Heart right ventricle (tissue), 16 donors: Measurements from ENCODE around the gene WBP2NL. TPM values are rescaled to one million over a fixed set of nuclear protein-coding genes. Genes with fewer than 3 reads are reported as not detected.

Source experiments
- ATAC-seq, 8 donors: fragments of 200-7000 bp; cut with Tn5 transposase; one replicate each; pipeline ENCODE4 v1.9.1; 2020; ENCODE audit warnings: mild to moderate bottlenecking in 8 of 8, moderate library complexity in 8 of 8, moderate number of reproducible peaks in 1 of 8
- DNase-seq, 2 donors: peaks; one replicate each; pipeline ENCODE4 v3.0.0-alpha.2; 2020
- H3K27ac ChIP-seq, 10 donors: fragments of 200-600 bp; sonication (generic) in 2 of 10; one replicate each; pipeline versions ENCODE4 v1.5.0 to v1.8.0; 2020 to 2022; ENCODE audit warnings: mild to moderate bottlenecking in 3 of 10
- H3K27me3 ChIP-seq, 7 donors: fragments of 200-600 bp; one replicate each; pipeline ENCODE4 v1.8.0; 2021 to 2022; ENCODE audit warnings: mild to moderate bottlenecking in 2 of 7
- H3K36me3 ChIP-seq, 9 donors: fragments of 200-600 bp; sonication (generic) in 1 of 9; one replicate each; pipeline versions ENCODE4 v1.5.0 to v1.8.0; 2020 to 2022; ENCODE audit warnings: mild to moderate bottlenecking in 2 of 9
- H3K4me1 ChIP-seq, 9 donors: fragments of 200-600 bp; sonication (generic) in 1 of 9; one replicate each; pipeline versions ENCODE4 v1.5.0 to v1.8.0; 2020 to 2022; ENCODE audit warnings: mild to moderate bottlenecking in 4 of 9
- H3K4me3 ChIP-seq, 10 donors: fragments of 200-600 bp; sonication (generic) in 2 of 10; one replicate each; pipeline versions ENCODE4 v1.5.0 to v1.8.0; 2020 to 2022; ENCODE audit warnings: mild to moderate bottlenecking in 7 of 10, moderate library complexity in 2 of 10
- H3K9me3 ChIP-seq, 11 donors: fragments of 200-600 bp in 10 of 11; sonication (generic) in 2 of 11; one replicate each; pipeline versions ENCODE4 v1.5.0 to v1.8.0; 2013 to 2022; ENCODE audit warnings: mild to moderate bottlenecking in 2 of 11, control low read depth in 1 of 11, moderate library complexity in 1 of 11
- CTCF ChIP-seq, 9 donors: fragments of 200-600 bp; sonication (generic) in 2 of 9; IDR thresholded peaks; one replicate each; pipeline versions ENCODE4 v1.5.0 to v1.8.0; 2021 to 2022; ENCODE audit warnings: antibody characterized with exemption in 9 of 9, mild to moderate bottlenecking in 5 of 9, moderate library complexity in 1 of 9
- WGBS, 2 donors: extraction: QIAGEN DNeasy Blood & Tissue Kit; methylation state at CpG; one replicate each; pipeline ENCODE4 v1.1.7; 2013; ENCODE audit warnings: inconsistent platforms in 1 of 2; 5-methylcytosine and 5-hydroxymethylcytosine counted together
- intact Hi-C, 10 donors: fragments of 100-400 bp; cut with DNase I; formaldehyde crosslinking; loops; one replicate each; pipeline versions ENCODE4 v1.11.1 to v1.14.2; 2022
- polyA plus RNA-seq, 2 donors: library from polyadenylated mRNA; stranded (reverse); fragments of 200-250 nt; gene quantifications; one replicate each; pipeline ENCODE4 v1.2.3, GENCODE V29; 2013
- total RNA-seq, 10 donors: library from RNA; stranded (reverse); fragmentation: NEBNext Ultra II Directional in 3 of 10; extraction: Animal tissue kit (Norgen Biotek cat#: 25700) in 3 of 10; gene quantifications; one replicate each; pipeline versions ENCODE4 v1.2.1 to v1.2.4, GENCODE V29; 2021 to 2023
- donor health status: Arrhythmogenic right ventricular cardiomyopathy.
- donor health status: ischemic (EF 13 %, LVEDD 7.1; RV severe dilation, severe dysfunction).
- donor health status: healthy with polysubstance abuse.
- donor health status: DM: no; HTN: yes; CAD: no.
- donor health status: DM: no; HTN: no; CAD: no.
- donor health status: ischemic (EF 25% LVEDD 6.9; RV normal size, moderate dysfunction).
- donor health status: ischemic (EF 25% LVEDD 5.7; RV mildly dilated, moderate dysfunction).
- donor health status: healthy.
- donor health status: DM: yes; HTN: yes; CAD: no.
- donor health status: Ischemic cardiomyopathy.
- donor health status: ischemic (EF 35%, LVEDD 5.7; RV mildly dilated, moderate dysfunction).
- donor health status: nonischemic (EF 11% LVEDD 7.7; RV severe dilation, severe dysfunction).
- donor health status: DM: yes; HTN: yes; CAD: no.
- donor health status: PGD.
- donor health status: ischemic (EF 29% LVEDD 5.4; RV normal size, mild dysfunction).
- donor health status: nonischemic (EF 23%, LVEDD 6.1; RV moderate dilation, normal function).

WBP2NL gene
- total and polyA plus RNA-seq, 12 donors: 0.09 to 0.81 (median 0.21) TPM; not detected in 5

GRCh38 chr22:41976070-41976901 lies 22.3 kb upstream of the WBP2NL start:
- WGBS, 2 donors: 3 to 6% methylated on average over 26 to 72 of the region's 72 CpGs

GRCh38 chr22:41976961-41977566 lies 21.5 kb upstream of the WBP2NL start:
- no peak for TF ChIP-seq CTCF (IDR thresholded peaks at IDR 0.05)
- Histone ChIP-seq H3K9me3 (no peaks in the 10 kb centered on the region), H3K4me1 (peaks cover 0 to 6% (median 5%) of the 10 kb centered on the region in 9 donors), H3K36me3 (no peaks in the 10 kb centered on the region), H3K27me3 (peaks cover 0 to 63% (median 59%) of the 10 kb centered on the region in 7 donors), H3K4me3 (peak overlapping the region in 9 of 10 donors; percentile 15 to 50 (median 37)), H3K27ac (no peak overlapping the region)
- ATAC-seq: peak in 1 of 8 donors; percentile 27
- 2 to 3% methylated on average over 45 to 46 of the region's 46 CpGs for WGBS, 2 donors
- intact Hi-C loops: loop anchor here in 3 of 10 donors (1.0 to 10.0 kb wide), 3 partner anchors 43 to 498 kb away; no protein-coding TSS in a partner anchor
- DNase-seq: no peak

More at GRCh38 chr22:41976070-41976901, 22.3 kb upstream of the WBP2NL start:
- peaks cover 0 to 70% (median 65%) of the 10 kb centered on the region in 7 donors for H3K27me3 ChIP-seq
- TF ChIP-seq CTCF (IDR thresholded peaks at IDR 0.05): no peak
- no peaks in the 10 kb centered on the region for H3K9me3 ChIP-seq
- DNase-seq (peak in 1 of 2 donors; percentile 34), ATAC-seq (peak in 2 of 8 donors; percentile 42 to 71)
- peak overlapping the region in 9 of 10 donors; percentile 21 to 54 (median 47) for H3K4me3 ChIP-seq
- peaks cover 0 to 6% (median 5%) of the 10 kb centered on the region in 9 donors for H3K4me1 ChIP-seq
- H3K36me3 ChIP-seq: no peaks in the 10 kb centered on the region
- intact Hi-C loops: loop anchor here in 3 of 10 donors (1.0 to 10.0 kb wide), 3 partner anchors 44 to 499 kb away; no protein-coding TSS in a partner anchor
- no peak overlapping the region for H3K27ac ChIP-seq

DNA sequence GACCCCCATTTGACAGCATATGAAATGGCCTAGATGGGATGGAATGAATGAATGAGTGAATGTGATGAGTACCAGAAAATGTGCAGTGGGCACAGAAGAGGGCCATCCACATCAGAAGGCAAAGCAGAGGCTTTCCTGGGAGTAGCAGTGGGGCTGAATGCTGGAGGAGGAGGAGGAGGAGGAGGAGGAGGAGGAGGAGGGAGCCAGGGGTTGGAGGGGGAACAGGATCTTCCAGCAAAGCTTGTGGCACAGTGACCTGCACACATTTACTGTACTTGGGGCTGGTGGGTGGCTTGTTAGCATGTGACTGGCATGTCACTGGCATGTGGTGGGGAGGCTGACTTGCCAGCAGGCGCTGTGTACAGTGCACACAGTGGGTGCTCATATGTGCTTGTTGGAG lies 19.9 kb upstream of the WBP2NL start:
- peaks cover 0 to 46% (median 43%) of the 10 kb centered on the region in 7 donors for H3K27me3 ChIP-seq

More for the DNA sequence above, 19.9 kb upstream of the WBP2NL start:
- intact Hi-C loops: loop anchor here in 2 of 10 donors (10.0 kb wide), 2 partner anchors 466 to 496 kb away; no protein-coding TSS in a partner anchor
- Histone ChIP-seq H3K9me3 (no peaks in the 10 kb centered on the region), H3K4me1 (peaks cover 0 to 15% (median 5%) of the 10 kb centered on the region in 9 donors), H3K4me3 (no peak overlapping the region), H3K27ac (no peak overlapping the region), H3K36me3 (no peaks in the 10 kb centered on the region)
- 91 to 100% methylated on average over 1 of the region's 1 CpG for WGBS, 2 donors
- TF ChIP-seq CTCF (IDR thresholded peaks at IDR 0.05): no peak
- no peak for ATAC-seq
- no peak for DNase-seq
